Measurements from ENCODE around the gene C17orf113. TPM values are rescaled to one million over a fixed set of nuclear protein-coding genes. Genes with fewer than 3 reads are reported as not detected.

Gene C17orf113
- total and polyA plus RNA-seq, 4 donors, result 0.12 to 0.17 (median 0.14) TPM; not detected in 1

- no peak overlapping the region for H3K27ac ChIP-seq (ENCODE audit: low read depth in 1 of 2, low read length in 2 of 2)
- WGBS, result 45% methylated on average over 2 of the region's 2 CpGs
- no peak overlapping the region for H3K4me3 ChIP-seq (ENCODE audit: low read depth in 1 of 3, low read length in 3 of 3)
- H3K9ac ChIP-seq (ENCODE audit: low read depth in 1 of 2, low read length in 2 of 2), result no peak overlapping the region
- no peaks in the 10 kb centered on the region for H3K9me3 ChIP-seq (ENCODE audit: control insufficient read depth in 4 of 4, low read length in 3 of 4)
- H3K4me1 ChIP-seq (ENCODE audit: control insufficient read depth in 4 of 4, insufficient read depth in 4 of 4, low read length in 3 of 4), result peaks cover 5 to 10% (median 6%) of the 10 kb centered on the region in 4 donors
- H3K27me3 ChIP-seq (ENCODE audit: control insufficient read depth in 4 of 4, insufficient read depth in 4 of 4, low read length in 3 of 4), result no peaks in the 10 kb centered on the region
- TF ChIP-seq NR2F2 (IDR thresholded peaks at IDR 0.05) (no peak), HNF4G (IDR thresholded peaks at IDR 0.05) (no peak), RAD21 (IDR thresholded peaks at IDR 0.05) (no peak), GABPA (IDR thresholded peaks at IDR 0.05 in 1 of 2, conservative IDR thresholded peaks at IDR 0.05 in 1 of 2) (no peak), YY1 (IDR thresholded peaks at IDR 0.05) (no peak), TAF1 (conservative IDR thresholded peaks at IDR 0.05) (no peak), ZBTB33 (IDR thresholded peaks at IDR 0.05) (no peak), CTCF (IDR thresholded peaks at IDR 0.05; ENCODE audit: low read depth, low read length, missing input control) (no peak), ATF3 (IDR thresholded peaks at IDR 0.05) (no peak)
- H3K36me3 ChIP-seq (ENCODE audit: control insufficient read depth in 4 of 4, insufficient read depth in 3 of 4, low read depth in 1 of 4, low read length in 3 of 4), result peaks cover 10 to 49% (median 38%) of the 10 kb centered on the region in 4 donors
- no peak for DNase-seq (ENCODE audit: low spot score)
Measured at GRCh38 chr17:41998497-41998896, 51.9 kb downstream of the C17orf113 start.

- H3K9me3 ChIP-seq (ENCODE audit: control insufficient read depth in 4 of 4, low read length in 3 of 4), result no peaks in the 10 kb centered on the region
- H3K36me3 ChIP-seq (ENCODE audit: control insufficient read depth in 4 of 4, insufficient read depth in 3 of 4, low read depth in 1 of 4, low read length in 3 of 4), result peaks cover 10 to 54% (median 48%) of the 10 kb centered on the region in 4 donors
- H3K4me1 ChIP-seq (ENCODE audit: control insufficient read depth in 4 of 4, insufficient read depth in 4 of 4, low read length in 3 of 4), result no peaks in the 10 kb centered on the region
- no peak for DNase-seq (ENCODE audit: low spot score)
- no peak overlapping the region for H3K4me3 ChIP-seq (ENCODE audit: low read depth in 1 of 3, low read length in 3 of 3)
- no peak for TF ChIP-seq MAX (IDR thresholded peaks at IDR 0.05)
- no peak for TF ChIP-seq GABPA (IDR thresholded peaks at IDR 0.05 in 1 of 2, conservative IDR thresholded peaks at IDR 0.05 in 1 of 2)
- TF ChIP-seq ATF3 (IDR thresholded peaks at IDR 0.05), result no peak
- TF ChIP-seq HNF4G (IDR thresholded peaks at IDR 0.05), result no peak
- TF ChIP-seq CTCF (IDR thresholded peaks at IDR 0.05; ENCODE audit: low read depth, low read length, missing input control), result no peak
- TF ChIP-seq JUND (IDR thresholded peaks at IDR 0.05), result no peak
- no peak for TF ChIP-seq NR2F2 (IDR thresholded peaks at IDR 0.05)
- no peak for TF ChIP-seq EGR1 (IDR thresholded peaks at IDR 0.05; ENCODE audit: low read depth in 2 of 2)
- TF ChIP-seq HNF4A (conservative IDR thresholded peaks at IDR 0.05), result no peak
- no peak for TF ChIP-seq RXRA (IDR thresholded peaks at IDR 0.05)
- no peak for TF ChIP-seq TAF1 (conservative IDR thresholded peaks at IDR 0.05)
- no peak for TF ChIP-seq YY1 (IDR thresholded peaks at IDR 0.05)
- no peak for TF ChIP-seq RAD21 (IDR thresholded peaks at IDR 0.05)
- TF ChIP-seq SP1 (IDR thresholded peaks at IDR 0.05), result no peak
- TF ChIP-seq FOXA2 (IDR thresholded peaks at IDR 0.05), result no peak
- TF ChIP-seq REST (IDR thresholded peaks at IDR 0.05), result no peak
- no peak for TF ChIP-seq ZBTB33 (IDR thresholded peaks at IDR 0.05)
- no peak for TF ChIP-seq FOXA1 (IDR thresholded peaks at IDR 0.05)
- H3K9ac ChIP-seq (ENCODE audit: low read depth in 1 of 2, low read length in 2 of 2), result no peak overlapping the region
- H3K27me3 ChIP-seq (ENCODE audit: control insufficient read depth in 4 of 4, insufficient read depth in 4 of 4, low read length in 3 of 4), result no peaks in the 10 kb centered on the region
- WGBS, result 92% methylated on average over 2 of the region's 2 CpGs
- H3K27ac ChIP-seq (ENCODE audit: low read depth in 1 of 2, low read length in 2 of 2), result no peak overlapping the region
Measured at GRCh38 chr17:41996855-41997164, 53.6 kb downstream of the C17orf113 start.

Data from liver (tissue), 9 donors.